ENCODE data around the gene GRIK4. TPM values are rescaled to one million over a fixed set of nuclear protein-coding genes. Genes with fewer than 3 reads are reported as not detected.

Gene GRIK4
- total RNA-seq, 1 donor from 2014 or later: 0.11 TPM

DNA sequence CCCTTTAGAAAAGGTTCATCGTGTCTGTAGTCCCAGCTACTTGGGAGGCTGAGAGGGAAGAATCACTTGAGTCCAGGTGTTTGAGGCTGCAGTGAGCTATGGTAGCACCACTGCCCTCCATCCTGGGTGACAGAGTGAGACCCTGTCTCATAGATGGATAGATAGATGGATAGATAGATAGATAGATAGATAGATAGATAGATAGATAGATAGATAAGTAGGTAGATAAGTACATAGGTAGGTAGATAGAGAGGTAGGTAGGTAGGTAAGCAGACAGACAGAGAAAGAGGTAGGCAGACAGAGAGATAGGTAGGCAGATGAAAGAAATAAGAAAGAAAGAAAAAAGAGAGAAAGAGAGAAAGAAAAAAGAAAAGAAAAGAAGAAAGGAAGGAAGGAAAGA, 156.4 kb downstream of the GRIK4 start:
- intact Hi-C loops (cut with DNase I): no loop called here
- DNase-seq (no peak), ATAC-seq (ENCODE audit: poor library complexity) (no peak)

- ATAC-seq (ENCODE audit: poor library complexity): no peak
Observed at GRCh38 chr11:120668537-120668936, 157.0 kb downstream of the GRIK4 start.

DNA sequence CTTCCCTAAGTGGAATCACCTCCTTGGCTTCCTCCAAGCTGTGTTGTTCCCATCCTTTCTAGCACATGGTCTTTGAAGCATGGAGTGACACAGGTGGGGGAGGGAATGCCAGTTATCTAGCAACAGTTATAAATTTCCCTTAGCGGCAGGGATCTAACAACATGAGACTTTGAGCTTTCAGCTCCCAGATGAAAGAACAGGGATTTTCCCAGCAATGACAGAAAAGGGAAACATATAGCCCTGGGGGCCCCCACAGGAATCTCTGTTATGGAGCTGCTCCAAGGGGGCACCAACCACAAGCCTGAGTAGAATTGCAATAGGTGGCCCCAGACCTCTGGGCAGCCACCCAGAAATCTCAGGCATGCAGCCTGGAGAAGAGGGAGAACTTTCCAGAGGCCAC, 163.0 kb downstream of the GRIK4 start:
- intact Hi-C loops (cut with DNase I): no loop called here
- DNase-seq (no peak), ATAC-seq (ENCODE audit: poor library complexity) (no peak)

More at GRCh38 chr11:120668537-120668936, 157.0 kb downstream of the GRIK4 start:
- intact Hi-C loops (cut with DNase I): no loop called here
- DNase-seq: no peak

DNA sequence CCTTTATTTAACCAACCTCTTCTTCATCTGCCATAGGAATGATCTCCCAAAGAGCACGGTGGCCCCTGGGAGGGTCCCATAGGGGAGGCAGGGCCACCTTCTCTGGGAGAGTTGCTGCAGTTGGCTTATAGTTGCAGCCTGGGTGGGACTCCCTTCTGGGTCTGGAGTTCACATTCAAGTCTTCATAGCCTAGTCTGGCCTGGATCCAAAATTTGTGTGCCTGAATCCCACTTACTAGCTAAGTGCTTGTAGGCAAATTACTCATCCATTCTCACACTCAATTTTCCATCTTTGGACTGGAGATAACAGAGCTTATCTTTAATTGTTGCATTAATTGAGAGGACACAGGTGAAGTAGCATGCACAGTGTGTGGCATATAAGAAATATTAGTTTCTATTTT, 163.6 kb downstream of the GRIK4 start:
- intact Hi-C loops (cut with DNase I): no loop called here
- ATAC-seq (ENCODE audit: poor library complexity) (no peak), DNase-seq (no peak)

GRCh38 chr11:120676991-120677390, 165.4 kb downstream of the GRIK4 start:
- ATAC-seq (ENCODE audit: poor library complexity) (no peak), DNase-seq (no peak)
- intact Hi-C loops (cut with DNase I): no loop called here

DNA sequence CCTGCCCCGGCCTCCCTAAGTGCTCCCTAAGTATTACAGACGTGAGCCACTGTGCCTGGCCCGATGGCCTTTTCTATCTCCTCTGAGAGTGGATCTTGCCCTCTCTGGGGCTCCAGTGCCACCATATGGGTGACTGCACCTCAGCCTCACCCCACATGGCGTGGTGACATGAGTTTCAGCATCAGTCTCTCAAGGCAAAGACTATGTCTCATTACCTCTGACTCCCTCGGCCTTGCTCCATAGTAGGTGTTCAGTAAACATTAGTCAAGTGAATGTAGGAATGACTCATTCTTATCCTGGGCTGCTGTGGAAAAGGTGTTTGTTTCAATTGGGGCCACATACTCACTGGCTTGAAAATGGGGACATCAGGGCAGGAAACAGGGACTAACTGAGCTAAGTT, 168.8 kb downstream of the GRIK4 start:
- intact Hi-C loops (cut with DNase I): no loop called here

DNA sequence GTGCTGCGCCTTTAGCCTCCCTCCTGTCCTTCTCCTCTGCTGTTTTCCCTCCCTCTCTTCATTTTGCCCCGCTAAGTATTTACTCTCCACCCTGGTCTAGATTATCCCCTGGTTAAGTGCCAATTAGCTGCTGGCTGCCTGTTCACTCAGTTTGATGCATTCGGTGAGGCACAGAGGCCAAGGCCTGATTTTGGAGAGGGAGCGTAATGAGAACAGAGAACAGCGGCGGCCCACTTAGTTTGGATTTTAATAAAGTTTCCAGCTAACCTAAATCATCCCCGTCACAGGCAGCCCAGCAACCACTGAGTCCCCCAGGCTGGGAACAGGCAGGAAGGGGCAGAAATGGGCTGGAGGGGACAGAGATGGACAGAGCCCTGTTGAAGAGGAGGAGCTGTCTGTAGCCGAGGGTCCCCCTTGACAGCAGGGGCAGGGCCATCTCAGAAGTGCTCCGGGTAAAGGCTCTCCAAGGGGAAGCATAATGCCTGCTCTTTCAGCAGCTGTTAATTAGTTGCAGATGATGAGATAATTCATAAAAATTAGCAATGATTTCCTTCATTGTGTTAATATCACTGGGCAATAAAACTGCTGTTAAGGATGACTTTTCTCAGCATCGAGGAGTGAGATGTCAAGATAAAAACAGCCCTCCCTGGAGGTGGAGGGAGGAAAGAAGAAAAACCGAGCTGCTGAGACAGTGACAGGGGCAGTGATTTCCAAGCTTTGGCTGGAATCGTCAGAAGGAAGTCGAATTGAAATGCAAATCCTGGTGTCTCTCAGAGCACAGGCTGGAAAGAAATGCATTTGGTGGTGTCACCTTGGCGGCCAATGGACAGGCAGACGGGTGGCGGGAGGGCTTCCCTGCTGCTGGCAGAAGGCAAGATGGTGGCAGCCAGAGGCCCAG, 170.1 kb downstream of the GRIK4 start:
- ATAC-seq (ENCODE audit: poor library complexity): no peak
- DNase-seq: no peak

More for the DNA sequence above, 168.8 kb downstream of the GRIK4 start:
- DNase-seq (no peak), ATAC-seq (ENCODE audit: poor library complexity) (no peak)

DNA sequence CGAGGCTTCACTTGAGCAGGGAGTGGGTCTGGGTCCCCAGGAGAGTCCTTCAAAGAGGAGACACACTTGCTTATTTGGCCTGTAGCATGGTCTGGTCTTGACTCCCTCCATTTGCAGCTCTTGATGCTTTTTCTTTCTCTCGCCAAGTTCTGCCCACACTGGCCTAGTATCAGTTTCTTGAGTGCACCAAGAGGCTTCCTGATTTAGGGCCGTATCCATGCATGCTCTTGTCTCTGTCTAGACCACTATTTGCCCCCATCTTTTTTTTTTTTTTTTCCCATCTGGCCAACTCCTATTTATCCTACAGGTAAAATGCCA, 170.7 kb downstream of the GRIK4 start:
- ATAC-seq (ENCODE audit: poor library complexity) (no peak), DNase-seq (no peak)
- intact Hi-C loops (cut with DNase I): loop anchor here (2.0 kb wide), 1 partner anchor 171 kb away; the partner anchor contains the start of gene GRIK4

More for the DNA sequence above, 170.1 kb downstream of the GRIK4 start:
- intact Hi-C loops (cut with DNase I): loop anchor here (2.0 kb wide), 1 partner anchor 171 kb away; the partner anchor contains the start of gene GRIK4

GRCh38 chr11:120682866-120683265, 171.3 kb downstream of the GRIK4 start:
- ATAC-seq (ENCODE audit: poor library complexity): no peak
- intact Hi-C loops (cut with DNase I): loop anchor here (2.0 kb wide), 1 partner anchor 172 kb away; the partner anchor contains the start of gene GRIK4

GRCh38 chr11:120686516-120686915, 175.0 kb downstream of the GRIK4 start:
- ATAC-seq (ENCODE audit: poor library complexity) (no peak), DNase-seq (no peak)
- intact Hi-C loops (cut with DNase I): no loop called here

More at GRCh38 chr11:120682866-120683265, 171.3 kb downstream of the GRIK4 start:
- no peak for DNase-seq

DNA sequence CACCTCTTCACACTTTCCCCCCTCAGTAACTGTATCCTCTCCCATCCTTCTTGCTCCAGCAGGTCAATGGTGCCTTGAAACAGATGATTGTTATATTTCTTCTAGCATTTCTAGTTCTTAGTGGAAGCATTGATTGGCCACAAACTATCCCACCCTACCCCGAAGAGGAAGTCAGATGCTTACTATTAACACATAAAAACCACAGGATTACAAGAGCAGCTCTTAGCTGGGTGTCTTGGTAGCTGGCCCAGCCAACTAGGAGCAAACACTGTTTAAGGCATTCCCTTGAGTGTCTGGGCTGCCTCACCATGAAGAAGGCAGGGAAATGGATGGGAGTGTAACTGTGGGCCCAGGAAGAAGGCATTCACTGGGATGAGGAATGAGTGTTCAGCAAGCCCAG, 176.6 kb downstream of the GRIK4 start:
- intact Hi-C loops (cut with DNase I): no loop called here
- no peak for ATAC-seq (ENCODE audit: poor library complexity)

DNA sequence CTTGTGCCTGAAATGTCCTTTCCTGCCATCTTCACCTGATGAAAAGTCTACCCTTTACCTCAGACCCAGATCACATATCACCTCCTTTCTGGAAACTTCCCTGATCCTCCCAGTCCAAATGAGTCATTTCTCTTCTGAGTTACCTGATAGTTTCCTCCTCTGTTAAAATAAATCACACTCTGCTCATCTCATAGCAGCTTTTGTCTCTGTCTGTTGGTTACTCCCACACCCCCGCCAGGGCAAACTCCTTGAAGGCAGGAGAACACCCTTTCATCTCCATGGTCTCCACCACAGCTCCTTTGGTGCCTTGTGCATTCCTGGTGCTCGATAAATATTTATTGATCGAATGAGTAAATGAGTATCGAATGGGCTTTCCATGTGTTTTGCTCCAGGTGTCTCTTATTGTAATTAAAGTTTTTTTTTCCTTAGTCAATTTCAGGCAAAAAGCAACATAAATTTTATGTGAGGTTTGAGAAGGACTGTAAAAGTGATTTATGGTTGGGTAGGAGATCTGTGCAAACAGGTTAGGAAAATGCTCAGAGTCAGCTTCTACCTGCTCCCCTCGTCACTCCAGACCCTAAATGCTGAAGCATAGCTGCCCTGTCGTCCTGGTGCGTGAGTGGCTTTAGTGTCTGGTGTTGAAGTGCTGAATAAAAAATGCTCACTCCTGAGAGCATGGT, 178.2 kb downstream of the GRIK4 start:
- intact Hi-C loops (cut with DNase I): no loop called here
- ATAC-seq (ENCODE audit: poor library complexity) (no peak), DNase-seq (no peak)

More for the DNA sequence above, 176.6 kb downstream of the GRIK4 start:
- no peak for DNase-seq

DNA sequence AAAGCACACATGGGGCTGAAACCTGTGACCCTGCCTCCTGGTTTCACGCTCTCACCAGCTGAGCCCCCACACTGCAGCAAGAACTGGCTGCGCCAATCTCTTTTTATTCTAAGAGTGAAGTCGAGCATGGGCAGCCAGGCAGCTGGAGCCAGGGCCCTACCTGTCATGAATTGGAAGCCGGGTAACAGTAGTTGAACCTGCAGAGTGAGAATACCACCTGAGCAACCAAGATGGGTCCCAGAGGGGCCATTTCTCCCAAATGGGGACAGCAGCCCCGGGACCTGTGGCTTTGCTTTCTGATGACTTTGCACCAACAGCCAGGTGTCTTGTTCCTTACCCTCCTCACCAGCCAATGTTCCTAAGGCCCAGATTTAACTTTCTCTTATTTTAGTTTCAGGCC, 178.9 kb downstream of the GRIK4 start:
- DNase-seq: no peak

GRCh38 chr11:120694726-120695125, 183.2 kb downstream of the GRIK4 start:
- DNase-seq: no peak
- ATAC-seq (ENCODE audit: poor library complexity): no peak
- intact Hi-C loops (cut with DNase I): no loop called here

More for the DNA sequence above, 178.9 kb downstream of the GRIK4 start:
- ATAC-seq (ENCODE audit: poor library complexity): no peak
- intact Hi-C loops (cut with DNase I): no loop called here

GRCh38 chr11:120695426-120695825, 183.9 kb downstream of the GRIK4 start:
- DNase-seq (no peak), ATAC-seq (ENCODE audit: poor library complexity) (no peak)
- intact Hi-C loops (cut with DNase I): no loop called here

DNA sequence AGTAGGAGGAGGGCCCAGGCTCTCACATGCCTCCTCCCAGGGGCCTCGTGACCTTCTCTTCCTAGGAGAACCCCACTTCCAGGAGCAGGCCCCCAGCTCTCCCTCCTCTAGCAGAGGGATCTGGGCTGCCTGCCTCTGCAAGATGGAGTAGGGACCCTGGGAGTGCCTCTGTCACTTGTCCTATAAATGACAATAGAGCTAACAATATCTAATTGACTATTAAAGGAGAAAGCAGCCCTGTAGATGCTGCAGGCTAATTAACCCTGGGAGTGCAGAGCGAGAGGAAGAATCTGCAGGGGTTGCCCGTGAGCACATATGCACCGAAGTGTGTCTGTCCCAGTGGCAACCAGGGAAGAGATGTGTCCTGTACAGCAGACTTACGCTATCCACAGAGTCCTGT, 184.4 kb downstream of the GRIK4 start:
- intact Hi-C loops (cut with DNase I): no loop called here
- no peak for ATAC-seq (ENCODE audit: poor library complexity)
- DNase-seq: no peak

DNA sequence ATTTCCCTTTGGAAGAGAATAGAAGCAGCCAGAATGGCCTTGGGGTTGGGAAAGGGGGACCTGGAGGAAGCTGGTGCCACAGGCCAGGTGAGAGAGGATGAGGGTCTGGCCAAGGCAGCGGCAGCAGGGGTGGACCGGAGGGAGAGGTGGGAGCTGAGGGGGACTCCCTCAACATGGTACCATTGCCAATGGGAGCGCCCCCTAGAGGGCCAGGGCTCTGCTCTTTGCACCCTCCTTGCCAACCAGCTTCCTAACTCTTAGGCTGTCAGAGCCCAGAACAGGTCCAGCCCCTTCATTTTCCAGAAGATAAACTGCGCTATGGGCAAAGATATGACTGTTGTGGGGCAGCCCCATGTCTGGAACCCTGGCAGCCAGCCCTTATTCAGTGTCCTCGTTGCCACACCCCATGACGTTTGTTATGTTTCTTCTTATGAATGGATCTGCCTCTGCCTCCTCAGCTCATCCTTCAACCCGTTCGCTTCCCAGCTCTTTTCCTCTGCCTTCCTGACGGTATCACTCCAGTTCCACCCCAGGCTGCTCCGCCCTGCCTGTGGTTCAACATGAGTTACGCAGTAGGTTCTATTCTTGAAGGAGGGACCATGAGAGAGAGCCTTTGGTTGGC, 185.2 kb downstream of the GRIK4 start:
- intact Hi-C loops (cut with DNase I): no loop called here
- no peak for DNase-seq
- ATAC-seq (ENCODE audit: poor library complexity): no peak

DNA sequence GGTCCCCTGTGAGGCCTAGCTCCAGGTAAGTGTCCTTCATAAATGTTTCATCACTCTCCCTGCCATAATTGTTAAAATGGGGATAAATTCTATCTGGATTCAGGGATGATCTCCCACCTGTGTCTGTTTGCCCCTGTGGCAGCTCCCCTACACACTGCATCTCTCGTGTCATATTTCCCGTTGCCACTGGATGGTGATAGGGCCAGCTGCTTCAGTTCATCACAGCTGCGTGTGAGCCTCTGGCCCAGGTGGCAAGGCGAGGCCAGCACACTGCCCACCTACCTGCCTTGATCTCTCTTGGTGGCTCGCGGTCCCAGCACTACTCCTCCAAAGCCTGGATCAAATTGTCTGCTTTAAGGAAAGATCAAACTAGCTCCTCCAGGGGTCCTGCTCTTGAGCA, 187.4 kb downstream of the GRIK4 start:
- ATAC-seq (ENCODE audit: poor library complexity) (no peak), DNase-seq (no peak)
- intact Hi-C loops (cut with DNase I): no loop called here

DNA sequence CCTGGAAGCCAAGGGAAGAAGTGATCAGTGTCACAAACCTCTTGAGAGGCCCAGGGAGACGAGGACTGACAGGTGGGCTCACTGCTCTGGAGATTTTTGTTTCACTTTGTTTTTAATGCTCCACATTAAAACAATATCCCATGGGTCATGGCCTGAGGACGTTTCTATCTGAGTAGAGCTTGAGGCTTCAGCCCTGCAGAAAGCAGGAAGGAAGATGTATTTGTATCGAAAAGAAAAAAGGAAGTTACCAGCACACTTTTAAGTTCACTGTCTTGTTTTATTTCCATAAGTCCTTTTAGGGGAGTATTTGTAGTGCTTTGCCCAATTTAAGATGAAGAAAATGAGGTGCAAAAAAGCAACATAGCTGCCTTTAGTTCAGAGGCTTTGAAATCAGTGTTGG, 191.1 kb downstream of the GRIK4 start:
- no peak for ATAC-seq (ENCODE audit: poor library complexity)
- DNase-seq: no peak
- intact Hi-C loops (cut with DNase I): no loop called here
